HG03135 (cell line): Measurements from ENCODE around the gene DYTN.
A peak's percentile ranks its signal among the peaks of the same experiment; 100 is the strongest.

Source experiments
- ATAC-seq: cut with Tn5 transposase; IDR thresholded peaks from one replicate; pipeline ENCODE4 v1.9.1; 2021; ENCODE audit warnings: mild to moderate bottlenecking, moderate library complexity; ENCODE audit not compliant: unreplicated experiment

The DYTN gene

DNA sequence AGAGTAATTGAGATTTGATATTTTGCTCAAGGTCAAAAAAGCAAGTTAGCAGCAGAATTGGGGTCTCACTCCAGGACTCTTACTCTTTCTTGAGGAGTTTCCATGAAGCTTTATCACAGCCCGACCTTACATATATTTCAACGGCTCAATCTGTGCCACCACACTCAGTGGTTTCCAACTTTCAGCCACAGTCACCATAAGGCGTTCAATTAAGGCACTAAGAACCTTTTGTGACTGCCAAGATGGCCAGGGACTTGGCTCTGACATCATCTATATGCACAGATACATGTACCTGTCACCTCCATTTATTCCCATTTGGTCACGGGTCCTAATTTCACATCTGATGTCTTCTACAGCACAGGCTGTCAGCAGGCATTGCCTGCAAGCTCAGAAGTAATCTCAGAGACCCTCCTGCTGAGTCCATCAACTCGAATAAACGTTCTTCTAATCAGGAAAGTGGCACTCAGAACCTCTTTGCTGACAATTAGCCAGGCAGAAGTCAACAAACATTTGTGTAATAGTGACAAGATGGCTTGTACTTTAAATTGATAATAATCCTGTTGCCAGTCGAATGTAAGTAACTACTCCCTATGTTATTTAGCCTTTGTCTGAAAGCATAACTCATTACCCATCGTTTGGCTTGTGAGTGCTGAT lies 16.1 kb downstream of the DYTN start:
- ATAC-seq, result no peak

DNA sequence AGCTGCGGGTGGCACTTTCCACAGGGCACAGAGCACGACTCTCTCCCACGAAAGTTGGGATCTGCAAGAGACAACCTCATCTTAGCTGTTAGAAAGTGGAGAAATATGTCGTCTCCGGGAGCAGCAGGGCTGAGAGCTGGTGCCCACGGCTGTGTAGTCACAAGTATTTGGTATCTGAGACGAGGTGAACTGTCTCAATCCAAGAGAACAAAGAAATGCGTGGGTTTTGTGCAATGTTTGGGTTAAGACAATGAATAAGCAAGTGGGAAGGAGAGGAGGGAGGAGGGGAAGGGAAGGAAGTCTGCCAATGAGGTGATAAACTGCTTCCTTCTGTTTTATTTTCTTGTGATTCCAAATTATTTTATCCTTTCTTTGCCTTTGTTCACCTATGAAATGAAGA lies 18.0 kb downstream of the DYTN start:
- ATAC-seq, result no peak

DNA sequence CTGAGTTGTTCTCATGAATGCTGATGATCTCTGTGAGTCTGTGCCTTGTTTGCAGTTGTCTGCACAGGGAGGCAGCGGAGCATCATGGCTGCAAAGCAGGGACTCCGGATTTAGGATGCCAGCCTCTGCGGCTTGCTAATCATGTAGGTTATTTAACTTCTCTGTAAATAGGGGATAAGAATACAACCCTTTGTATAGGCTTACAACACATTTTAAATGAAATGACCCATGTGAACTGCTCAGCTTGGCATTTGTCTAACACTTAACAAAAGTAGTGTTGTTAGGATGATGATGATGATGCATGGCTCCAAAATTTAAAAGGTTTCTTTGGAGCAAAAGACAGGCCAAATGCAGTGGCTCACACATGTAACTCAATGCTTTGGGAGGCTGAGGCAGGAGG lies 19.4 kb downstream of the DYTN start:
- ATAC-seq, result no peak

DNA sequence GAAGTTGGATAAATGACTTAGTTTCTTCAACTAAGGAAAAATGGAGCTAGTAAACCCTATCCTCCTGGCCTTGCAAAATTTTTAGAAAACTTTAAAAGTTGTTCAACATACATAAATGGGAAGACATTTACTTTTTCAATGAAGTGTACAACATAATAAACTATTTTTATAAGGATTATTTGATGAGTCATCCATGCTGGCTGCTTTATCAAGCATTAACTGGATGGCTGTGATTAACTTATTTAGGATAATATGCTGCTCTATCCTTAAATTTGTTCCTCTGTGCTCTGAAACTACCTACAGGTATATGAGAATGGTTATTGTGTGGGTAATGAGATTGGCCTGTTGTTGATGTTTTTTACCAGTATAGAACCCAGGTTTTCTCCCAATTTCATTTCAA lies 21.3 kb downstream of the DYTN start:
- ATAC-seq, result no peak

DNA sequence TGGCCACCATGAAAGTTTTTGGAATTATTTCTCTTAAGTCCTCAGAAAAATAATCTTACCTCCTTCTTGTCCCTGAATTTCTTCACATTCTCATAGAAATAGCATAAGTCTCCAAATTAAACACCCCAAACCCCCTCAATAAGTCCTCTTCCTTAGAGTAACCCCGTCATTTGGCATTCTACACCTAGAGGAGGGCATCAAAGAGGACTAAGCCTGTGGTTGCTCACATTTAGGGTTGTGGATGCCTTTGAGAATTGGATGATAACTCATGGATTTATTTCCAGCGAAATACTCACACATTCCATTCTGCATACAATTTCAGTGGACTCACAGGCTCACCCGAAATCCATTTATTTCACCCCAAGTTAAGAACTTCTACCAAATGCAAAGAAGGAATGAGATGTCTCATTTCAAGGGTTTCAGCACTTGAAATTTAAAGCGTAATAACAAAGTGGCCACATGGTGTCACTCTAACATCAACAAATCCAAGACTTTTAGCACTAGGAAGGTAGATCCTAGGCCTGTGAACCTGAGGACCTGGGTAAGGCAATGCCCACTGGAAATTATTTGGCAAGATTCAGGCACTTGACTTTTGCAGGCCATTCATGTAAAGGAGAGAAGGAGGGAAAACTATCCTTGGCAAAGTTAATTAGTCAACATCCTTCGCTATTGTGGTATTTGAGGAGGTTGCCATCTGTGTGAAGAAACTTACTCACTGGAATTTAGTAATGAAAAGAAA lies 24.6 kb downstream of the DYTN start:
- peak; percentile 71 for ATAC-seq

DNA sequence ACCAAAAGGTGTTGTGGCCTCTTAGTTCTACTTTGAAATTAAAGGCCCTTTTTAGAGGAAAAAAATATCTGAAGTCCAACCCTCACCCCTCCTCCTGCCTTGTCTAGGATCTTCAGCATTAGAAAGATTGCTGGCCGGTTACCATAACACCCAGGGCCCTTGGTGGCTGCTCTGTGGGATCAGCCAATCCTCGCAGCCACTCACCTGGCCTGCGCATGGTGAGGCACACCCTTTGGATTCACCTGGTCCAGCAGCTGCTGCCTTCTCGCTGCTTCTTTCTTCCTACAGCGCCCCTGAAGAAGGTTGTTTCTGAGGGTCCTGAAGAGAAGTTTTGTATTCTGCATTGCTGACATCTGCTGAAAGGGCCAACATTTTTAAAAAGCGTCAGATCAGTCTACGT lies 25.2 kb downstream of the DYTN start:
- ATAC-seq, result no peak

DNA sequence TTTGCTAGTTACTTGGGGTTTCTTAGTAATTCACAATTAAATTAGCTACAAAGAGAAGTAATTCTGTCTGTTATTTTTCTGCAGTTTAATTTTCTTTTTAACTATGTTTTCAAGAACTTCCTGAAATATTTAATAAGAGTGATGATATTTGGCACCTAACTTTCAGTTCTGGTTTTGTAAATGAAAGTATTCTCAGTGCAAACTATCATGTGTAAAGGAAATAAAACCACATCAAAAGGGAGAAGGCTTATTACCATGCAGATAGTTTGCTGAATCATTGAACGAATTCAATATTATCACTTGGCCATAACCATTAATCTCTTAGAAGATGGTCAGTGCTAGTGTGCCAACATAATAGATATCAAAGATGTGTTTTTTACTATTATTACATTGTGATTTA lies 29.2 kb downstream of the DYTN start:
- ATAC-seq, result no peak

DNA sequence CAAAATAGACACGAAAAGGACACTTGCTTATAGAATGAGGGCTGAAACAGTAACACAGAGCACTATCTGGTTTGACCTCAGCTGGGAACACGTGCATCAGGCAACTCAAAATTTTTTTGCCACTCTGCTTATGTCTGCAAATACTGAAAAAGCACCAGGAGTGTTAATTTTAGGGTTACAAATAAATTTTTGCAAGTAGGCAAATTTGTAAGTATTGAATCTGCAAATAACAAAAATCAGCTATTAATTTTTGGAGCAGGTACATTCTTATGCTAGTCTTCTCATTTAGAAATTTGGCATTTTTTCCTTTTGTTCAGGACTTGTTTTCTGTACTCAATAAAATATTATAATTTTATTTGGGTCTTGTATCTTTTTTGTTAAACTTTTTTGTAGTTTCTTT lies 29.7 kb downstream of the DYTN start:
- no peak for ATAC-seq

DNA sequence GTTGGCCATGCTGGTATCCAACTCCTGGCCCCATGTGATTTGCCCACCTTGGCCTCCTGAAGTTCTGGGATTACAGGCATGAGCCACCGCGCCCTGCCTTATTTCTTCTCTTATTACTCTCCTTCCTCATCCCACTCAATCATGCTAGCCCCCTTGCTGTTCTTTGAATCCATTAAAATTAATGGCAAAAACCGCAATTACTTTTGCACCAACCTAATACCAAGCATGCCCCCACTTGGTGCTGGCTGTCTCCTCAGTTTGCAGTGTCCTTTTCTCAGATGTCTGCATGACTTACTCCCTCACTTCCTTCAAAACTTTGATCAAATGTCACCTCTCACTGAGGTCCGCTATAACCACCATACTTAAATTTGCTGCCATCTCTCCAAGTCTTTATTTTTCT lies 34.6 kb downstream of the DYTN start:
- ATAC-seq, result no peak

DNA sequence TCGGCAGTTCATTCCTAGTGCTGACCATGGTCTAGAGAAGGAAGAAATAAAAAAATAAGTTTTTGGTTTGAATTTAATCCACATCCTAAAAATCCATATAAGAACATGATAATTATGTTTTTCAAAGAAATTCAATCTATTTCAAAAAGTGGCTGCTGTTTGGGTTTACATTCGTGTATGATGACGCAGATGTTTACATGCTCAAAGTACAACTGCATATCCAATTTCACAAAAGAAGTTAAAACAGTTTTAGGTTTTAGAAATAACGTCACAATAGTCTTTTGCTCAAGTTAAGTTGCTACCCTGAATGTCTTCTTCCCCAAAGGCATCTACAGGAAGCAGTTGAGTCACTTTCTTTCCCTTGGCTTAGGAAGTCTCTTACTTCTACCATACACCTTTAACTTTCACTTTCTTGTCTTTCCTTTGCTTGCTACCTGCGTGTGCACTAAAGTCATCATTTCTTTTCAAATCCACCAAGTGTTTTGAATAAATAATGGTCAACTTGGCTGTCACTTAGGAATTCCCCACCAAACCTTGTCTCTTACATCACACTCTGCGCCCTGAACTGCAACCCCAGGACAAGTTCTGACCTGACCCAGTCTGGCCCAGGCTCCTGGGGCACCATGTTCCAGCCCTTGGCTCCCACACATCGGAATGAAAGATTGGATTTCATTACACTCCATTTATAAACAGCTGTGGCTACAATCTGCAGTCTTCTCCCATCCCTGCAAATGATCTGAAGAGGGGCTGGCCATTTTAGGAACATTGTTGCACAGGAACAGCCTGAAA lies 47.5 kb downstream of the DYTN start:
- ATAC-seq, result no peak

DNA sequence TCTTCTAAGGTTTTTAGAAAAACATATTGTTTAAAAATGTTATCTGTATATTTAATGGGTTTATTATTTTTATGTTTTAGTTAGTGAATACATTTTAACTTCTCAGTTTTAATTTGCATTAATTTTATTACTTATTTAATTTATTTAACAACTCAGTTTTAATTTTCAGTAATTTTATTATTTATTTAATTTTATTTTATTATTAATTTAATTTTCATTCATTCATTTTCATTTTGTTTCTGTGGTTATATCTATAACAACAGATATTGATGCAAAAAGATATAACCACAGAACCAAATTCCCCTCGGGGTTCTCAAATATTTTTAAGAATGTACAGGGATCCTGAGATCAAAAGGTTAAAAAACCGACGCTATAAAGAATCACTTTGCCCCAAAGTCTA lies 52.9 kb downstream of the DYTN start:
- ATAC-seq, result no peak

DNA sequence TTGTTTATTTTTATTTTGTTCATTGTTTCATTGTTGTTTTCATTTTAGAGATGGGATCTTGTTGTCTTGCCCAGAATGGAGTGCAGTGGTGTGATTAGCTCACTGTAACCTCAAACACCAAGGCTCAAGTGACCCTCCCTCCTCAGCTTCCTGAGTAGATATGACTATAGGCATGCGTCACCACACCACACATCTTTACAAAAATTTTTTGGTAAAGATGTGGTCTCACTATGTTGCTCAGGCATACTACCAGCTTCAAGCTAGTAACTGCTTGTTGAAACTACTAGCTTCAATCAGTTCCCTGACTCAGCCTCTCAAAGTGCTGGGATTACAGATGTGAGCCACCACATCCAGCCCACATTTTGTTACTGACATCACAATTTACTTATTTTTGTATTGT lies 61.1 kb downstream of the DYTN start:
- no peak for ATAC-seq

DNA sequence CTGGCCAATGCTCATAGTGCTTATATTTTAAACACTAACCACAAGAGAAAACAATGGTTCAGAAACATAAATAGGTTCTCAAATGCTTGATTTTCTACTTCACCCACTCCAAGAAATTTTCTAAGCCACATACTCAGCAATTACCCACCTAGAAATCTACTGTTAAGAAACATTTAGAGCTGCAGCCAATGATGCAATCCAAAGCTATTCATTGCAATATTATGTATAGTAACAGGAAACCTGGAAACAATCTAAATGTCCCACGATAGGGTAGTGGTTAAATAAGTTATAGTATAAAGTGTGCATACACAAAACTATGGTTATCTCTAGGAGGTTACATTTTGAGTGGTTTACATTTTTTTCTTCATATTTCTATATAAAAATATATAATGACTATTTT lies 70.2 kb downstream of the DYTN start:
- ATAC-seq, result no peak

DNA sequence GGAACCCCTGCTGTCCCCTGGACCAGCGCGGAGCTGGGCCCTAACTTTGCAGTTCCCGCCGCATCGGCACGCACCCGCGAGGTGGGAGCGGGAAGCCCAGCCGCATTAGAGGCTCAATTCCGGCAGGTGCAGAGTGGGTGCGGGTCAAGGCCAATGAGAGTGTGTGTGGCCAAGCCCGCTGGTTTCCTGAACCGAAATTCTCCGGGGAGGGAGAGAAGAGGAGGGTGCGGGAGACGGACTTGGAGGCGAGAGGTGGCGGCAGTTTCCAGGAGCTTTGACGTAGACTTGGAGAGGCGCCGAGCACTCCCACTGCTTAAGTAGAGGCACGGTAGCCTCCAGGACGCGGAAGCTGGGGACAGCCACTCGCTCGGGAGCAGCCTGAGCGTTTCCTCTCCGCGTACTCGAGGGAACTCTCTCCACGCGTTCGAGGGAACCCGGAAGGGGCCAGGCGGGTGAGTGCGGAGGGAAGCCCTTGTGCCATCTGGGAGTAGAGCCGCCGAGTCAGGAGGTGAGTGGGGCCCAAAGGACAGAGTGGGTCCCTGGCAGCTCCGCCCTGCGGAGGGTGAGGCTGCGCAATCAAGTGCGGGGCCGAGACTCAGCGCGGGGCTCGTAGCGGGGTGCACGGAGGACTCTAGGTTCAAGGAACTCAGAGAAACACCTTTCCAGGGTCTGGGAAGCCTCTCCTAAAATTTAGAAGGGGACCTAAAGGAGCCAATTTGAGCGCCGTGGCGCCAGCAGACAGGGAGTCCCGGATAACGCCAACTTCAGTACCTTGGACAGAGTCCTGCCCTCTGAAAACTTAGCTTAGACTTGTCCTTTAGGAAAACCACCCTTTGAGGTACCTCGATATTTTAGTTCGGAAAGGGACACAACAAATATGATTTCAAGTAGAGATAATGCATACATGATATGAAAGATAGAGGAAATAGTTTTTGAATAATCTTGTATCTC lies 75.8 kb downstream of the DYTN start, which contains the start of gene FAM237A:
TSS of gene FAM237A (plus strand) at position 413 of the 951 bp plus-strand sequence. CDS start 1,750 bp downstream, outside the sequence.
- ATAC-seq, result no peak

DNA sequence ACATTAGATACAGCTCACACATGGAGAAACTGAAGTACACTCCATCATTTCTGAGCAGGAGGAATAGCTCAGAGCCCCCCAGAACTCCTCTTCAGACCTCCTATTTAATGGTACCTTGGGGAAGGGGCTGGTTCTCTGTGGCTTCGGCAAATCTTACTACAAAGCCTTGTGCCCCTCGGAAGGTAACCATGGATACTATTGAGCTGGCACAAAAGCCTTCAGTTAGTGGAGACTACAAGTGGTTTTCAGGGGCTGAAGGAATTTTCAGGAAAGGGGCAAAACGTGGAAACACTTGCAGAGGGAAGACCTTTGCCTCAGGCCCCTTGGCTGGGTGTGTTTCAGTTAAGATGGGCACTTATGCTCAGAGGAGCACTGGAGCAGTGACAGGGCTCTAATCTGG lies 77.0 kb downstream of the DYTN start:
- no peak for ATAC-seq

DNA sequence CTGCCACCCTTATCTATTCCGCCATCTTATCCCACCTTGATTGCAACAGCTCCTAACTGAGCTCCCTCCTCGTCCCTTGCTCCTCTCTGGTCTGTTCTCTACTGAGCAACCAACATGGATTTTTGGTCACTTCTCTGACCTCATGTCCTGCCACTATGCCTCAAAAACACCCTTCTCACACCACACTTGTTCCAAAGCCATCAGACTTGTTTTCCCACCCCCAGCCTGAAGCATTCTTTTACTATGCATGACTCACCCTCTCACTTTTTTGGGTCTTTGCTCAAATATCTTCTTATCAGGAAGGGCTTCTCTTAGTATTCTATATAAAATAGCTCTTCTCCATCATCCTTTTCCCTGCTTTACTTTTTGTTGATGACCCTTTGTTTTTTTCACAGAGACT lies 78.6 kb downstream of the DYTN start:
- ATAC-seq, result no peak

DNA sequence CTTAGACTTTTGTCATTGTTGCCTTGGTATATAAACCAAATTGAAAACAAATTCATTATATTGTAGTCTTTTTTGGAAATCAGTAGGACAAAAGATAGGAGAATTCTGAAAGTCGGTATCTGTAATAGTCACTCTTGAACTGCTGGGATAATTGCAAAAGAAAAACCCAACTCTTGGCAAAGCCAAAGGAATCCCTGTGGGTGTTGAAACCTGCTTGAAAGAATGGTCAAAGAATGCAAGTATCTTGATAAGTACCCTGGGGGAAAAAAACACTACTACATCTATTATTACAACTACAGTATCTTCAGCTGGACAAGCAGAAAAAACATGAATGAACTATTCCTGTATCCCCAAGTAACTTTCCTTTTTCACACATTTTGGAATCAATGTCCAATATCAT lies 83.2 kb downstream of the DYTN start:
- ATAC-seq, result no peak

DNA sequence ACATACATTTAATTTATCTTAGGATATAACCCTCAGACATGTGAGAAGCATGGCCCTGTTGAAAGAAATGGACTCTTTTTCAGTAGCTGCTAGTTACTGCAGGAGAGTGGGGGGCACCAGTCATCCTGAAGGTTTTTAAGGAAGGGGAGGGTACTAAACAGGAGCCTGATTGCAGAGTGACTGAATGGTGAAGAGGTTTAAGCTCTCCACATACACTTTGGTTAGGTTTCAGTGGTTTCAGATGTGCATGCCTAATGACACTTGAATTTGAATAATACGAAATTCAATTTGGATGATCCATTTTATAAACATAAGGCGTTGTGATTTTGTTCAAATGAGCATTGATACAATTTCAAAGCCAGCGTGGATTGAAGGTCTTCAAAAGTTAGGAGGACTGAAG lies 86.9 kb downstream of the DYTN start:
- ATAC-seq, result no peak

DNA sequence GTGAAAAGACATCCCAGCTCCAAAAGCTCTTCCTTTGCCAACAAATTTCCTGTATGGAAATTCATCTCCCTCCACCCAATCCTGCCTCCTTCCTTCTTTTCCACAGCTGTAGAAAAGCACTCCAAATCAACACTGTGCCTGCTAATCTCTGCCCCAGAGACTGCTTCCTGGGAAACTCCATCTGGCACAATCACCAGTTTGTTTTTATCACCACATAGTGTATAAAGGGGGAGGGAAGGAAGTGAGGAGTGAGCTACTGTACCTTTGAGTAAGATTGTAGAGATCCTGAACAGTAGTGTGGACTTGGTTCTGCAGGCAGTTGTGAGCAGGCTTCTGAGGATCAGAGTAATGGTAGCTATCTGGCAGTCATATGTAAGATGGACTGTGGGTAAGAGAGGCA lies 90.6 kb downstream of the DYTN start:
- ATAC-seq, result no peak

DNA sequence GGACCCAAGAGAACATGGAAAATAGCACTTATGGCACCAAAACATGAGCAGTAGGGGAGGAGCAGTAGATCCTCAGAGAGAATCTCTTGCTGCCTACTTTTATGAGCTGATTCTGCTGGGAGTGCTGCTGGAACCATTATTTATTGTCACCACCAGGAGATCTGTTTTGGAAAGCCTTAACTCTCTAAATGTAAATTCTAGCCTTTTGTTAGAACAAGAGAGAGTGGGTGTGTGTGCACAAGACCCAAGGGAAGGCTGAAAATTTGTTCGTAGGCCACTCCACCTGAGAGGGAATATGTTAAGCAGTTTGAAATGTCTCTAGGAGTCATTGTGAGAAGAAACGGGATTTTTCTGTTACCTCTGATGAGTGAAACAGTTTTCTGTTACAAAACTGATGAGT lies 92.1 kb downstream of the DYTN start:
- ATAC-seq, result no peak

DNA sequence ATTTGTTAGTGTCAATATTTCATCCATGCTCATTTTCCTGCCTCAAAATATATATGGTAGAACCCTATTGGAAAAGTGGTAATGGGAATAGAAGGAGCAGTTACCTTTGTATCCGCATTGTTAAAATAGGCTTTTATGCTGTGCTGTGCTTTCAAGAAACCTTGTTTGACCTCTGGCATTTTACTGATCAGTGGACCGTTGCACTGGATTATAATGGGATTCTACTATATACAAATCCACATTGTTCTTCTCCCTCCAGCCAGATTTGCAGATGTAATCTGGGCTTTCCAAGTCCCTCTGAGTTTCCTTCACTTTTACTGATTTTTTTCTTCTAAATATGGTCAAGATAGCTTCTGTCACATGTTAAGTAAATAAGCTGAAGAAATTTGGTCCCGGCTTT lies 99.2 kb downstream of the DYTN start:
- no peak for ATAC-seq
